Stimulated activated CD8-positive, alpha-beta memory T cell treated with anti-CD3 and anti-CD28 coated beads, Interleukin-15, amount 100 ng/mL, for 24 hours (primary cell): ENCODE data around the gene BHMT.
"Not testable (repeated sequence)": the region's sequence is repeated elsewhere in the genome, so short reads cannot be mapped to it uniquely, and the experiment has no call there.

Source experiments
- DNase-seq: peaks from one replicate; pipeline ENCODE4 v3.0.0-alpha.2; 2020; ENCODE audit warnings: low read depth

The BHMT gene

GRCh38 chr5:79180449-79180848, 68.8 kb downstream of the BHMT start:
- not testable (repeated sequence) for DNase-seq

DNA sequence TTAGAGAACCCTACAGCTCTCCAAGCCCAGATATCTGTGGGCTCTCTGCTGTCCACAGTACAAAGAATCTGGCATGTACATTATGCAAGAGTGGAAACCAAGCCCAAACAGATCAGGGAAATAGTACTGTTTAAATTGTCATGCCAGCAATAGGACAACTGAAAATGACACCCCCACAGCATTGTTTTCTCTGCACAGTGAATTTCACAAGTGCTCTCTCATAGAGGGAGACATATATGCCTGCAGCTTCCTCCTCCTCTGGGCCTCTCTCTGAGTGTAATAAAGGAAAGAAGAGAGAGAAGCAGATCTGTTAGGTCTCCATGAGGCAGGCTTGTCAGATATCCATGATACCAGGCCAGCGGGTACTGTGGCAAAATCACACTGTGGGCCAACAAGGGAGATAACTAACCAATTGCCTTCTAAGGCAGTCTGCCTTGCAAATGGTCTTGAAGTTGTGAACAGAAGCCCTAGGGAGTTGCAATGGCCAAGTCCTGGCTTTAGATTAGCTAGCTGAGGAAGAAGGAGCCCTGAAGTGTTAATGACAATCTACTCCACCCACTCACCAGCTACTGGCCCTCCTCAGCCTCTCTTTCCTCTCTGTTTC, 69.9 kb downstream of the BHMT start:
- no peak for DNase-seq
